Colonic mucosa (tissue), 4 donors: ENCODE results near the gene RNF227. TPM values are rescaled to one million over a fixed set of nuclear protein-coding genes. Genes with fewer than 3 reads are reported as not detected.

Experiments used
- DNase-seq: peaks from one replicate; pipeline ENCODE4 v3.0.0-alpha.2; 2020
- H3K27ac ChIP-seq: fragments of 200-600 bp; one replicate; pipeline ENCODE4 v1.8.0; 2021
- H3K27me3 ChIP-seq: fragments of 200-600 bp; one replicate; pipeline ENCODE4 v1.8.0; 2021
- H3K36me3 ChIP-seq: fragments of 200-600 bp; one replicate; pipeline ENCODE4 v1.8.0; 2021
- H3K4me1 ChIP-seq: fragments of 200-600 bp; one replicate; pipeline ENCODE4 v1.8.0; 2021; ENCODE audit warnings: mild to moderate bottlenecking
- H3K4me3 ChIP-seq: fragments of 200-600 bp; one replicate; pipeline ENCODE4 v1.8.0; 2021
- H3K9ac ChIP-seq, 2 donors: one replicate each; pipeline ENCODE4 v1.7.0; 2013; ENCODE audit warnings: control low read depth in 2 of 2, low read depth in 2 of 2, low read length in 2 of 2
- H3K9me3 ChIP-seq: fragments of 200-600 bp; one replicate; pipeline ENCODE4 v1.8.0; 2021
- intact Hi-C: fragments of 100-400 bp; cut with DNase I; formaldehyde crosslinking; loops from one replicate; pipeline ENCODE4 v1.14.1; 2022
- total RNA-seq, 2 donors: library from RNA; stranded (reverse); fragmentation: NEBNext Ultra II Directional in 1 of 2; extraction: Animal tissue kit (Norgen Biotek cat#: 25700) in 1 of 2; gene quantifications; one replicate each; pipeline ENCODE4 v1.2.1, GENCODE V29; 2021
- TF ChIP-seq, protein P1 (sequence below): fragments of 200-600 bp; IDR thresholded peaks from one replicate; pipeline ENCODE4 v1.8.0; 2022; ENCODE audit warnings: antibody characterized with exemption, mild to moderate bottlenecking
- donor health status: healthy.
- donor health status: DM: no; HTN: no; CAD: no.
- donor health status: DM: no; HTN: no; CAD: no.

RNF227 gene
- total RNA-seq, 2 donors from 2014 or later, result 2.8 to 3.0 TPM

DNA sequence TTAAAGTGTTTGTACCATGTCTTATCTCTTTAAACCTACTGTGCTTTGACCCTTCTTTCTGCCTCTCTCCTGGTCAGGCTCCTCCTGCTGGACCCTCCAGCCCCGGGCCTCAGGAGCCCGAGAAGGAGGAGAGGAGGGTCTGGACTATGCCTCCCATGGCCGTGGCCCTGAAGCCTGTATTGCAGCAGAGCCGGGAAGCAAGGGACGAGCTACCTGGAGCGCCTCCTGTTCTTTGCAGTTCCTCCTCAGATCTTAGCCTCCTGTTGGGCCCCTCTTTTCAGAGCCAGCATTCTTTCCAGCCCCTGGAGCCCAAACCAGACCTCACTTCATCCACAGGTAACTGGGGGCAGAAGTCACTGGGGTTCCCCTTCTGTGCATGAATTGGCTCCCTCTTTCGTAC is 29.6 kb upstream of the RNF227 start:
- H3K36me3 ChIP-seq, result peaks cover 8% of the 10 kb centered on the region
- H3K4me1 ChIP-seq, result no peaks in the 10 kb centered on the region
- no peak overlapping the region for H3K9ac ChIP-seq
- intact Hi-C loops, result no loop called here
- H3K4me3 ChIP-seq, result no peak overlapping the region
- DNase-seq, result no peak
- TF ChIP-seq, protein P1, sequence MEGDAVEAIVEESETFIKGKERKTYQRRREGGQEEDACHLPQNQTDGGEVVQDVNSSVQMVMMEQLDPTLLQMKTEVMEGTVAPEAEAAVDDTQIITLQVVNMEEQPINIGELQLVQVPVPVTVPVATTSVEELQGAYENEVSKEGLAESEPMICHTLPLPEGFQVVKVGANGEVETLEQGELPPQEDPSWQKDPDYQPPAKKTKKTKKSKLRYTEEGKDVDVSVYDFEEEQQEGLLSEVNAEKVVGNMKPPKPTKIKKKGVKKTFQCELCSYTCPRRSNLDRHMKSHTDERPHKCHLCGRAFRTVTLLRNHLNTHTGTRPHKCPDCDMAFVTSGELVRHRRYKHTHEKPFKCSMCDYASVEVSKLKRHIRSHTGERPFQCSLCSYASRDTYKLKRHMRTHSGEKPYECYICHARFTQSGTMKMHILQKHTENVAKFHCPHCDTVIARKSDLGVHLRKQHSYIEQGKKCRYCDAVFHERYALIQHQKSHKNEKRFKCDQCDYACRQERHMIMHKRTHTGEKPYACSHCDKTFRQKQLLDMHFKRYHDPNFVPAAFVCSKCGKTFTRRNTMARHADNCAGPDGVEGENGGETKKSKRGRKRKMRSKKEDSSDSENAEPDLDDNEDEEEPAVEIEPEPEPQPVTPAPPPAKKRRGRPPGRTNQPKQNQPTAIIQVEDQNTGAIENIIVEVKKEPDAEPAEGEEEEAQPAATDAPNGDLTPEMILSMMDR, result no peak
- H3K9me3 ChIP-seq, result no peaks in the 10 kb centered on the region
- no peak overlapping the region for H3K27ac ChIP-seq
- no peaks in the 10 kb centered on the region for H3K27me3 ChIP-seq

DNA sequence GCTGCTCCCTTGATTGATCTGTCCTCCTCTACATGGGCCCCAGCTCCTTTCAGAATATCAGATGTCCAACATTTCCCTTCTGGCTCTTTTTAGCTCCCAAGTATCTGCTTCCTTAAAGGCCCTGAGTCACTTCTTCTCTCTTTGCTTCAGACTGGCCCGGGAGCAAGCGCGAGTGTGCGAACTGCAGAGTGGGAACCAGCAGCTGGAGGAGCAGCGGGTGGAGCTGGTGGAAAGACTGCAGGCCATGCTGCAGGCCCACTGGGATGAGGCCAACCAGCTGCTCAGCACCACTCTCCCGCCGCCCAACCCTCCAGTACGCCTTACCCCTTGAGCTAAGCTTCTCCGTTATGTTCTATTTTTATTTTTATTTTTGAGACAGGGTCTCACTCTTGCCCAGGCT is 28.2 kb upstream of the RNF227 start:
- no peak overlapping the region for H3K27ac ChIP-seq
- DNase-seq, result no peak

DNA sequence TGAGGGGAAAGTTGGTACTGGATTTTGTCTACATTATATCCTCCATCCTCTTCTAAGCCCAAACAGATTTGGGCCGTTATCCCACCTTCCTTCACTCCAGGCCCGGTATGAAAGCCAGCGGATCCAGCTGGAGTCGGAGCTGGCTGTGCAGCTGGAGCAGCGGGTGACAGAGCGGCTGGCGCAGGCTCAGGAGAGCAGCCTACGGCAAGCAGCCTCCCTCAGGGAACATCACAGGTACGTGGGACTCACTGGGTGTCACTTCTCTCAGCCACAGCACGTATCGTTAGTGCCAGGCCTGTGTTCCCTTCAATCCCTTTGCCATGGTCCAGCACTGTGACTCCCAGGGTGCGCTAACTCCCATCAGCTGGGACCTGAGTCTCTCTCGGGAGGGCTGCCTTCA is 27.2 kb upstream of the RNF227 start:
- no peak overlapping the region for H3K4me3 ChIP-seq
- no peak overlapping the region for H3K27ac ChIP-seq
- H3K9ac ChIP-seq, result no peak overlapping the region
- no peaks in the 10 kb centered on the region for H3K4me1 ChIP-seq
- peaks cover 8% of the 10 kb centered on the region for H3K36me3 ChIP-seq
- TF ChIP-seq, protein P1, result no peak
- intact Hi-C loops, result no loop called here
- H3K9me3 ChIP-seq, result no peaks in the 10 kb centered on the region
- H3K27me3 ChIP-seq, result no peaks in the 10 kb centered on the region
- DNase-seq, result no peak

More for the DNA sequence above, 28.2 kb upstream of the RNF227 start:
- Histone ChIP-seq H3K4me3 (no peak overlapping the region), H3K4me1 (no peaks in the 10 kb centered on the region), H3K9ac (no peak overlapping the region), H3K9me3 (no peaks in the 10 kb centered on the region), H3K36me3 (peaks cover 8% of the 10 kb centered on the region), H3K27me3 (no peaks in the 10 kb centered on the region)
- TF ChIP-seq, protein P1, result no peak
- intact Hi-C loops, result no loop called here

DNA sequence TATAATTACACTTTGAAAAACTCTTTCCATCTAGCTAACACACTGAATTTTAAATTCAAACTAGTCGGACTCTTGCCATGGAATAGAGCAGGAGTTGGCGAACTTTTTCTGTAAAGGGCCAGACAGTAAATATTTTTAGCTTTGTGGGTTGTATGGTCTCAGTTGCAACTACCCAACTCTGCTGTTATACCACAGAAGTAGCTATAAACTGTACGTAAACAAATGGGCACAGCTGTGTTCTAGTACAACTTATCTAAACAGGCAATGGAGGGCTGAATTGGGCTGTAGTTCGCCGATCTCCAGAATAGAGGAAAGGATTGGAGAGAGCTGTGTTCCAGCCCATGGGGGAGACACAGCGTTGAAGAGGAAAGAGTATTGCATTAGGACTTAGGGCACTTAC is 24.7 kb upstream of the RNF227 start:
- TF ChIP-seq, protein P1, result no peak
- no peak overlapping the region for H3K4me3 ChIP-seq
- no peak overlapping the region for H3K27ac ChIP-seq
- H3K36me3 ChIP-seq, result no peaks in the 10 kb centered on the region
- no peaks in the 10 kb centered on the region for H3K9me3 ChIP-seq
- intact Hi-C loops, result no loop called here
- H3K27me3 ChIP-seq, result no peaks in the 10 kb centered on the region
- H3K4me1 ChIP-seq, result no peaks in the 10 kb centered on the region
- no peak for DNase-seq
- no peak overlapping the region for H3K9ac ChIP-seq

DNA sequence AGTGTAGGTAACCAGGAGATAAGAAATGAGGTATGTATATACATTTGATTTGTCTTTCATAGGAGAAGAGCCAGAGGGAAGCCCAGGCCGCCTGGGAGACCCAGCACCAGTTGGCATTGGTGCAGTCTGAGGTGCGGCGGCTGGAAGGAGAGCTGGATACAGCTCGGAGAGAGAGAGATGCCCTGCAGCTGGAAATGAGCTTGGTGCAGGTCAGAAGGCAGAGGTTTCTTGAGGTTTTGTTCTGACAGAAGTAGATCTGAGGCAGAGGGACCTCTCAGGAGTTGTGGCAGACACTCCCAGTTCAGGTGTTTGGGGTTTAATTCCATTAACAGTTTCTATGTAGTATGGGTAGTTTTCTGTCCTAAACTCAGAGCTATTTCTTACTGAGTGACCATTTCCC is 23.9 kb upstream of the RNF227 start:
- Histone ChIP-seq H3K36me3 (no peaks in the 10 kb centered on the region), H3K9me3 (no peaks in the 10 kb centered on the region), H3K4me1 (no peaks in the 10 kb centered on the region), H3K27me3 (no peaks in the 10 kb centered on the region), H3K27ac (no peak overlapping the region), H3K9ac (no peak overlapping the region), H3K4me3 (no peak overlapping the region)
- intact Hi-C loops, result no loop called here
- no peak for DNase-seq
- TF ChIP-seq, protein P1, result no peak

DNA sequence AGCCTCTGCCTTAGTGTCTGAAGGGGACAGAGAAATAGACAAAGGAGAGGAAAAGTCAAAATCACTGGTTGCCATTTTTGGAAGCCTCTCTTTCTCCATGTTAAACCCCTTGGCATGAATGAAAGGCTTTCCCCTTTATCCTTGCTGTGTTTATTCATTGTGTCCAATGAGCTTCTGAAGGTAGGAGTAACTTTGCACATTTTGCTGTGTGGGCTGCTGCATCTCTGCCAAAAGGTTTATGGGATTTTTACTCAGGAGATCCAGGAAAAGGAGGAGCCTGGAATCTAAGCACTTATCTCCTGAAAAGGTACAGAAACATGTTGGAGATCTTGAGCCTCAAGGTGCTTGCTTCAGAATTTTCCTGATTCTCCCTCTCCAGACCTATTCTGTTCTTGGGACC is 19.8 kb upstream of the RNF227 start:
- TF ChIP-seq, protein P1, result no peak
- Histone ChIP-seq H3K9me3 (no peaks in the 10 kb centered on the region), H3K9ac (no peak overlapping the region), H3K4me3 (no peak overlapping the region), H3K4me1 (no peaks in the 10 kb centered on the region), H3K27ac (no peak overlapping the region), H3K36me3 (no peaks in the 10 kb centered on the region), H3K27me3 (no peaks in the 10 kb centered on the region)
- intact Hi-C loops, result no loop called here
- no peak for DNase-seq
